ENCODE measurements around the gene PTCH1.

The PTCH1 gene

DNA sequence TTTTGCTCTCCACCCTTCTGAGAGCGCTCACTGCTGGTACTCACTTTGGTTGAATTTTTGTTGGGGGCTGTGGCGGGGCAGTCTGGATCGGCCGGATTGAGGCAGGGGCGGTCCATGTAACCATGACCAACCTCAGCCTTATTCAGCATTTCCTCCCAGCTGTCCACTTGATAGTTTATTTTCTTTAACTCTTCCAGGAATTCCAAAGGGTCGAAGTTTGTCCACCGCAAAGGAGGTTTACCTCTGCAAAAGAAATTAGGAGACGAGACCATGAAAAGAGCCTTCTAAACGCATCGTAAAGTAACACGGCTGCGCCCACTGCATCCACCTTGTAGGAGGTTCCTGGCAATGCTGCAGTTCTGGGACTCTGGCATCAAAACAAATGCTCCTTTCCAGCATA is 36.4 kb downstream of the PTCH1 start:
- TF ChIP-seq CTCF (IDR thresholded peaks at IDR 0.05; ENCODE audit: insufficient read depth, missing control alignments) = no peak
- no peak for FAIRE-seq
- no peak for DNase-seq (ENCODE audit: insufficient read length, low spot score)

DNA sequence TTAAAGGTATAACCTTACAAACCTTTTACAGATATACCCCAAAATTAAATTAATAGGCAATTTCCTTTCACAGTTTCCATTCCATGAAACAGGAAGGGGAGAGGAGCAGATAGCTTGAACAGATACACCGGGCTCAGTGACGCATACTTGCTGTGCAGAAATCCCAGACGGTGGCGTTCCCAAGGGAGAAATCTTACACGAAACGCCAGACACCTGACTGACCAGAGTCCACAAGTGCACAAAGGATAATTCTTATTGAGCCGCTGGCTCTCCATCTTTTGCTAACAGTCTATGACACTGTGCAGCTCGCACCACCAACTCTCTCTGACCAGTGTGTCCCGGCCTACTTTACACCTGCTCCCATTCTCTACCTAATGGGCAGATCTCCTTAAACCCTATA is 37.4 kb downstream of the PTCH1 start:
- FAIRE-seq (no peak), DNase-seq (ENCODE audit: insufficient read length, low spot score) (no peak)
- no peak for TF ChIP-seq CTCF (IDR thresholded peaks at IDR 0.05; ENCODE audit: insufficient read depth, missing control alignments)

- TF ChIP-seq CTCF (IDR thresholded peaks at IDR 0.05; ENCODE audit: insufficient read depth, missing control alignments) = no peak
- DNase-seq (ENCODE audit: insufficient read length, low spot score) (no peak), FAIRE-seq (no peak)
These were observed 38.4 kb downstream of the PTCH1 start for GRCh38 chr9:95478335-95478734.

DNA sequence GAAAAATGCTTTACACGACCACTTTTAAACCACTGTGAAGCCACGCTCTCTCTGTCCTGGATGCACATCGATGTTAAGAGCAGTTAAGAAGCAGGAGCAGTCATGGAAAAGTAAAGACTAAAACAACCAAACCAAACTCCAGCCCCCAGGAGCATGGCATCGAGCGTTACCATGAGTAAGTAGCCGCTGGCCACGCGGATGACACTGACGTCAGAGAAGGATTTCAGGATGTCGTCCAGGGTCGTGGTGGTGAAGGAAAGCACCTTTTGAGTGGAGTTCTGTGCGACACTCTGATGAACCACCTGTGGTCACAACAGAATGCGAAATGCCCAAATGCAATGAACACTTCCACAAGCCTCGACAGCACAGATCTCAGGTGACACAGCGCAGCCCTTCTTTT is 38.9 kb downstream of the PTCH1 start:
- FAIRE-seq (no peak), DNase-seq (ENCODE audit: insufficient read length, low spot score) (no peak)
- no peak for TF ChIP-seq CTCF (IDR thresholded peaks at IDR 0.05; ENCODE audit: insufficient read depth, missing control alignments)

DNA sequence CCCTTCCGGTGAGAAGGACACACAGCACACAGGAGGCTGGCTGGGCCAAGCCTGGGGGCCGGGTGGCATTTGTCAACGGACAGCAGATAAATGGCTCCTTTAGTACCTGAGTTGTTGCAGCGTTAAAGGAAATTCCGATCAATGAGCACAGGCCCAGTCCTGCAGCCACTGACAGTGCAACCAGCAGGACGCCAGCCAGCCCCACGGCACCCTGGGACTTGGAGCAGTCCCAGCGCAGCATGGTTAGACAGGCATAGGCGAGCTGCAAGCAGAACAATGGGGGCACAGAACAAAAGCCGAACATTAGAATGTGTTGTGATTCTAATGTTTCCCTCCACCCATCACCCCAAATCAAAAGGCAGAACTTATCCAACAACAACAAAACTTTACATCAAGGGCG is 39.3 kb downstream of the PTCH1 start:
- TF ChIP-seq CTCF (IDR thresholded peaks at IDR 0.05; ENCODE audit: insufficient read depth, missing control alignments) = no peak
- DNase-seq (ENCODE audit: insufficient read length, low spot score) = no peak
- no peak for FAIRE-seq

- no peak for TF ChIP-seq CTCF (IDR thresholded peaks at IDR 0.05; ENCODE audit: insufficient read depth, missing control alignments)
- no peak for DNase-seq (ENCODE audit: insufficient read length, low spot score)
- no peak for FAIRE-seq
These were observed 48.0 kb downstream of the PTCH1 start for GRCh38 chr9:95468791-95469190.

- no peak for TF ChIP-seq CTCF (IDR thresholded peaks at IDR 0.05; ENCODE audit: insufficient read depth, missing control alignments)
- DNase-seq (ENCODE audit: insufficient read length, low spot score) = no peak
- FAIRE-seq = no peak
These were observed 51.7 kb downstream of the PTCH1 start for GRCh38 chr9:95465115-95465514.
